ENCODE measurements around the gene GOLGA6L1. TPM values are rescaled to one million over a fixed set of nuclear protein-coding genes. Genes with fewer than 3 reads are reported as not detected.
"Not testable (repeated sequence)": the region's sequence is repeated elsewhere in the genome, so short reads cannot be mapped to it uniquely, and the experiment has no call there.

The GOLGA6L1 gene
- total and polyA plus RNA-seq, 7 donors, result not detected

- Histone ChIP-seq H3K4me3 (no peak overlapping the region), H3K27ac (no peak overlapping the region), H3K9me3 (no peaks in the 10 kb centered on the region), H3K36me3 (no peaks in the 10 kb centered on the region), H3K4me1 (no peaks in the 10 kb centered on the region), H3K27me3 (no peaks in the 10 kb centered on the region)
- no peak for DNase-seq
- WGBS, 2 donors, result 75 to 82% methylated on average over 1 of the region's 1 CpG
- no peak for TF ChIP-seq POLR2A (IDR thresholded peaks at IDR 0.05)
- no peak for TF ChIP-seq POLR2AphosphoS5 (IDR thresholded peaks at IDR 0.05)
- TF ChIP-seq EP300 (IDR thresholded peaks at IDR 0.05), result no peak
- TF ChIP-seq CTCF (IDR thresholded peaks at IDR 0.05), result no peak
- intact Hi-C loops (cut with DNase I), result no loop called here
Observed at GRCh38 chr15:23095796-23096195, 40.8 kb downstream of the GOLGA6L1 start.

GRCh38 chr15:23083115-23083514 lies 53.5 kb downstream of the GOLGA6L1 start:
- Histone ChIP-seq H3K4me1 (no peaks in the 10 kb centered on the region), H3K27me3 (no peaks in the 10 kb centered on the region), H3K4me3 (no peak overlapping the region), H3K9me3 (no peaks in the 10 kb centered on the region), H3K36me3 (no peaks in the 10 kb centered on the region), H3K27ac (no peak overlapping the region)
- DNase-seq, result no peak
- no peak for TF ChIP-seq POLR2AphosphoS5 (IDR thresholded peaks at IDR 0.05)
- TF ChIP-seq CTCF (IDR thresholded peaks at IDR 0.05), result no peak
- TF ChIP-seq POLR2A (IDR thresholded peaks at IDR 0.05), result no peak
- intact Hi-C loops (cut with DNase I), result no loop called here
- 91% methylated on average over 1 of the region's 1 CpG for WGBS, 2 donors

- 38 to 68% methylated on average over 8 of the region's 8 CpGs for WGBS, 2 donors
- DNase-seq; H3K36me3 ChIP-seq; H3K4me3 ChIP-seq; H3K27me3 ChIP-seq; H3K27ac ChIP-seq; intact Hi-C loops (cut with DNase I); H3K9me3 ChIP-seq; H3K4me1 ChIP-seq: not testable (repeated sequence)
Observed at GRCh38 chr15:23081996-23082737, 54.5 kb downstream of the GOLGA6L1 start.

GRCh38 chr15:23081271-23081670 lies 55.4 kb downstream of the GOLGA6L1 start:
- no peaks in the 10 kb centered on the region for H3K36me3 ChIP-seq
- intact Hi-C loops (cut with DNase I), result no loop called here
- H3K27ac ChIP-seq, result no peak overlapping the region
- no peak overlapping the region for H3K4me3 ChIP-seq
- TF ChIP-seq EP300 (IDR thresholded peaks at IDR 0.05) (no peak), POLR2A (IDR thresholded peaks at IDR 0.05) (no peak), POLR2AphosphoS5 (IDR thresholded peaks at IDR 0.05) (no peak), CTCF (IDR thresholded peaks at IDR 0.05) (no peak)
- no peaks in the 10 kb centered on the region for H3K9me3 ChIP-seq
- 84 to 87% methylated on average over 3 of the region's 3 CpGs for WGBS, 2 donors
- H3K27me3 ChIP-seq, result no peaks in the 10 kb centered on the region
- no peaks in the 10 kb centered on the region for H3K4me1 ChIP-seq
- no peak for DNase-seq

- H3K36me3 ChIP-seq, result no peaks in the 10 kb centered on the region
- no peak for DNase-seq
- H3K27me3 ChIP-seq, result no peaks in the 10 kb centered on the region
- H3K4me3 ChIP-seq, result no peak overlapping the region
- 82 to 83% methylated on average over 7 of the region's 7 CpGs for WGBS, 2 donors
- H3K9me3 ChIP-seq, result no peaks in the 10 kb centered on the region
- TF ChIP-seq POLR2AphosphoS5 (IDR thresholded peaks at IDR 0.05) (no peak), CTCF (IDR thresholded peaks at IDR 0.05) (no peak), EP300 (IDR thresholded peaks at IDR 0.05) (no peak), POLR2A (IDR thresholded peaks at IDR 0.05) (no peak)
- H3K27ac ChIP-seq, result no peak overlapping the region
- no peaks in the 10 kb centered on the region for H3K4me1 ChIP-seq
- intact Hi-C loops (cut with DNase I), result no loop called here
Observed at GRCh38 chr15:23079766-23080165, 56.9 kb downstream of the GOLGA6L1 start.

Small RNAs within 50 kb of the gene (small RNA-seq; reads per million reads assigned to genes)
- gene RN7SL106P, result 0 reads per million in 3 donors

Other genes starting within 250 kb of the GOLGA6L1 start
- gene CYFIP1, start 156.5 kb downstream of the GOLGA6L1 start, total RNA-seq, result 10 to 100 TPM; 69.8 to 99.6 (median 77.2) TPM
- gene CYFIP1, start 156.5 kb downstream of the GOLGA6L1 start, polyA plus RNA-seq, result 10 to 100 TPM; 45.0 to 66.4 (median 56.6) TPM
- 10 to 100 TPM; 18.1 to 32.3 (median 24.4) TPM for gene TUBGCP5, start 97.3 kb downstream of the GOLGA6L1 start, total RNA-seq
- gene TUBGCP5, start 97.3 kb downstream of the GOLGA6L1 start, polyA plus RNA-seq, result 1 to 10 TPM; 3.0 to 6.5 (median 4.9) TPM
- not detected for gene GOLGA6L26, start 197.4 kb upstream of the GOLGA6L1 start, total RNA-seq
- under 1 TPM in 1 of 3 donors, not detected in 2; 0.60 TPM for gene GOLGA6L26, start 197.4 kb upstream of the GOLGA6L1 start, polyA plus RNA-seq
- gene GOLGA8S, start 217.9 kb upstream of the GOLGA6L1 start, total RNA-seq, result under 1 TPM in 3 of 4 donors, not detected in 1; 0.33 to 0.55 (median 0.36) TPM
- gene GOLGA8S, start 217.9 kb upstream of the GOLGA6L1 start, polyA plus RNA-seq, result under 1 TPM in 1 of 3 donors, not detected in 2; 0.03 TPM